ENCODE measurements around the gene TOM1.

TOM1 gene

GRCh38 chr22:35313311-35314121, 13.8 kb downstream of the TOM1 start:
- H3K4me3 ChIP-seq (ENCODE audit: low read length): no peak overlapping the region
- TF ChIP-seq CTCF (conservative IDR thresholded peaks at IDR 0.05; ENCODE audit: low read length): no peak
- peak; percentile 89 for DNase-seq (ENCODE audit: low read depth)

DNA sequence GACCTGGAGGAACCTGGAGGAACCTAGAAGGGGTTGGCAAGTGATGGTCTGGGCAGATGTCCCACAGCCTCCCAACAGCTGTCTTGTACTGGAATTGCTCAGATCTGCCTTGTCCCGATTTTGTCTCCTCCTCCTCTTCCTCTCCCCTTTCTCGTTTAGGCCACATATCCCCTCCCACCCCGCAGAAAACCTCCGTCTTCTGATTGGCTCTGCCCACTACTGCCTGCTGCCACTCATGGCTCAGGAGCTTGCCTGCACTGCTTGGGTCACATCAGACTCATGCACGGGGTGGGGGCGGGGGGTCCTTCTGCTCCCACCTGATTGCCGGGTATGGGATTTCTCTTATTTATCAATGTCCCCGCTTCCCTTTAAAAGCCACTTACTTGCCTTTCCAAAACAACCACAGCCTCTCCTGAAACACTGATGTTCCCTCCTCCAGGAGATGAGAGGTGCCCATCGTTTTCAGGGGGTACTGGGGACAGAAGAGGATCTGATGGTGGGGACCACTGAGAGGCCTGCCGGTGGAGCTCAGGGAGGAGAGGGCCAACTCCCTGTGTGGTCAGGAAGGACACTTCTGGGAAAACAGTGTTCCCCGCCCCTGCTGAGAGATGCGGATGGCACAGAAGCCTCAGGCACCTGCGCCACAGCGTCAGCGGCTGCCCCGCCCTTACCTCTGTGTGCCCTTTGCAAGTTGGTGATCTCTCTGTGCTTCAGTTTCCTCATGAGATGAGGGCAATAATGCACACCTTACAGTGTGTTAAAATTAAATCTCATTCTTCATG, 14.7 kb downstream of the TOM1 start:
- TF ChIP-seq CTCF (conservative IDR thresholded peaks at IDR 0.05; ENCODE audit: low read length): no peak
- DNase-seq (ENCODE audit: low read depth): no peak

GRCh38 chr22:35315141-35315854, 15.6 kb downstream of the TOM1 start:
- no peak overlapping the region for H3K4me3 ChIP-seq (ENCODE audit: low read length)
- peak; percentile 37 for DNase-seq (ENCODE audit: low read depth)
- no peak for TF ChIP-seq CTCF (conservative IDR thresholded peaks at IDR 0.05; ENCODE audit: low read length)

More for the DNA sequence above, 14.7 kb downstream of the TOM1 start:
- no peak overlapping the region for H3K4me3 ChIP-seq (ENCODE audit: low read length)

DNA sequence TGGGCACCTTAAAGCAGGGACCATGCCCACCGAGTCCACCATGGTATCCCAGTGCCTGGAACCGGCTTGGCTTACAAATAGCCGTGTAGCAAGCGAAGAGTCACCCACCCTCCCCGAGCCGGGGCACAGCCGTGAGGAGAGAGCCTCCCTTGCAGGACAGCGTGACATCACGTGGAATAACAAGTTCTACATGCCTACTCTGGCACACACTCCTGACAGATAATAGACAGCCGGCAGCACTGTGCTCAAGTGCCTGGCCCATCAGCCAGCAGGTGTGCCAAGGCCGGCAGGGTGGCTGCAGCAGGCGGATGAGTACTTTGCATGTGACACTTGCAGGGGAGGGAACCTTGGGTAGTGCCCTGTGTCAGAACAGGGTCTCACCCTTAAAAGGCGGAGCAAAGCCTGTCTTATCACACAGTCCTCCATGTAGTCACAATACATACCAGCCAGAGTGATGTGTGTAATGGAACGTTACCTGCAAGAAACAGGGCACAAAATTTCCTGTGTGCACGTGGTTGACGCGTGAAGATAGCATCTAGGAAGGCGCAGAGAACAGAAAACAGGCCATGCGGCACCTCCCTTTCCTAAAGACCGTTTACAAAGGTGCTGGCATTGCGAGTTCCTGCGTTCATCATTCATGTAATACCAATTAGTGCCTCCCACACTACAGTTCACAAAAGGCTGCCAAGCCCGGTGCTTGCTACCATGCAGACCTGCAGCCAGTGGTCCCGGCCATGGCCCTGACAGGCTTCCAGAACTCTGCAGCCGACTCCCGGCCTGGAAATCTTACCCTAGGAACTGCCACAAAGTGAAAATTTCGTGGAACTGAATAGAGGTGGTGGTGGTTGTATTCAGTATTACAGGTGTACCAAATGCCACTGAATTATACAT, 16.4 kb downstream of the TOM1 start:
- H3K4me3 ChIP-seq (ENCODE audit: low read length): no peak overlapping the region
- no peak for DNase-seq (ENCODE audit: low read depth)
- TF ChIP-seq CTCF (conservative IDR thresholded peaks at IDR 0.05; ENCODE audit: low read length): no peak

- TF ChIP-seq CTCF (conservative IDR thresholded peaks at IDR 0.05; ENCODE audit: low read length): no peak
- no peak for DNase-seq (ENCODE audit: low read depth)
- H3K4me3 ChIP-seq (ENCODE audit: low read length): no peak overlapping the region
These were observed 17.1 kb downstream of the TOM1 start for GRCh38 chr22:35316751-35317150.

DNA sequence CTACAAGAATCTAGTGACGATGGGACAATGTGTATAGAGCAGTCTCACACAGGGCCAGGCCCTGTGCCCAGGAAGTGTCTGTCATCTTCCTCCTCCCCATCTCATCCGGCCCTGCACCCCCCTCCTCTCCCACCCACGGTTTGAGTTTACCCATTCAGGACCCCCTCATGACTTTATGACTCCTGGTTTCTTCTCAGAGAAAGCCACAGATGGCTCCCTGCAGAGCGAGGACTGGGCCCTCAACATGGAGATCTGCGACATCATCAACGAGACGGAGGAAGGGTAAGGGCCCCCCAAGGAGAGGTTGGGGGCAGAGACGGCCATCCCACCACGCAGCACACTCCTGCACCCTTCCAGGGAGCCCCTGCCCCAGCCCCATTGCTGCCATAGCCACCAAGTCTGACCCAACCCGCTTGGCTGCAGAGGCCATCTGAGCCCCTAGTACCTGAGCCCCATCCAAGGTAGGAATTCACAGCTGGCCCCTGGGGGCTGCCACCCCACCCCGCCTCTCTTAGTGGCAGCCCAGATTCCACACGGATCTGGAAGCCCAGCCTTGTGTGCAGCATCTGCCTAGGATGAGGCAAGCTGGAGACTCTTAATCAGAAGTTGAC, 18.1 kb downstream of the TOM1 start:
- H3K4me3 ChIP-seq (ENCODE audit: low read length): no peak overlapping the region
- TF ChIP-seq CTCF (conservative IDR thresholded peaks at IDR 0.05; ENCODE audit: low read length): no peak
- no peak for DNase-seq (ENCODE audit: low read depth)
